NCI-H1436 treated with DMSO at 0.1 percent for 48 hours (cell line): ENCODE data around the gene MAP2.

Experiments
- DNase-seq: peaks from one replicate; lab custom pipeline; 2025; lab: John Stamatoyannopoulos, UW

The MAP2 gene

GRCh38 chr2:209533391-209533790 lies 109.5 kb downstream of the MAP2 start:
- no peak for DNase-seq

DNA sequence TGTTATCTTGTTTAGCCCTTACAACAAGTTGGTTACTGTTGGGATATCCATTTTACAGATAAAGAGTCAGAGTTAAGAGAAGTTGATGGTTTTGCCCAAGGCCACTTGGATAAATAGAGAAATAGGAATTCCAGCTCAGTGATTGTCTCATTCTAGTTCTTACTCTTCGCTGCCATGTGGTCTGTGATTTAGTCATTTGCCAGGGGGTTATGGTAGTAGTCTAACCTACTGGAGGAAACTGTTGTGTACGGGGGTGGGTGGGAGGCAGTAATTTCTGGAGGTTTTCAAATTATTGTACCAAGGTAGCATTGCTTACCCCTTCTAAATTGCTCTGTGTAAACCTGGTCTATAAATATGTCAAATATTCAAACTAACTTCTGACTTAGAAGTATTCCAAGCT lies 110.4 kb downstream of the MAP2 start:
- no peak for DNase-seq

- no peak for DNase-seq
These were observed 112.5 kb downstream of the MAP2 start for GRCh38 chr2:209536363-209536762.

GRCh38 chr2:209547726-209548125 lies 123.9 kb downstream of the MAP2 start:
- no peak for DNase-seq

- no peak for DNase-seq
These were observed 125.7 kb downstream of the MAP2 start for GRCh38 chr2:209549589-209549988.

DNA sequence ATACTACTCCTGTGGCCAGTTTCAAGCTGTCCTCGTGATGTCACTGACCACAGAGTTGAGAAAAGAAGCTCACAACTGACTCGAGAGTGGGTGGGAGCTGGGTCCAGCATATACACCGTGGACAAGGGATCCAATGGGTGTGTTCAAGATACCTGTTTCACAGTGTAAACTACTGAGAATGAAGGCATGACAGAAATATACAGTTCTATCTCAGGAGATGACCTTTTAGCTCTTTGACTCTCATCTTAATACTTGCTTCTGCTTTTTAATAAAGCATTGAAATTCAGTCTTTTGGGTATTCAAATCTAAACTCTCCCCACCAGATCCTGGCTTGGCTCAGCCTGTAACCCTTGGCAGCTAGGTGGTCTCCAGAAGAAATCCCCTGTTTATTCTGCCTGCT lies 130.1 kb downstream of the MAP2 start:
- no peak for DNase-seq

- DNase-seq = peak; percentile 41
These were observed 132.6 kb downstream of the MAP2 start for GRCh38 chr2:209556354-209556961.

- DNase-seq = no peak
These were observed 137.1 kb downstream of the MAP2 start for GRCh38 chr2:209560911-209561310.

- no peak for DNase-seq
These were observed 139.6 kb downstream of the MAP2 start for GRCh38 chr2:209563453-209563852.

DNA sequence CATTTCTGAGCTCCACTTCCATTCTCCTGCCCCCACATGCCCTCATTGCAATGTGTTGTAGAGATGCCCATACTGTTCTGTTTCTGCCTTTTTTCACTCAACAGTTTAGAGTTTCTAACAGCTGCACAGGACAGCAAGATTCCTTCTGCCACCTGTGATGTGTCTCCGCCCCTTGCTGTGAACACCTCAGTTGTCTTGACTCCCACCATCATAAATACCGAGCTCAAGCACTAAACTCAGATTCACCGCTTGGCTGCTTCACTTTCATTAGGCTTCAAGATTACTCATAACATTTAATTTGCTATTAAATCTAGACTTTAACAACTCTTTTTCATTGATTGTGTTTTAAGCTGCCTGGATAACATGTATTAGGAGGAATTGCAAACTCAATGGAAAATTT lies 141.0 kb downstream of the MAP2 start:
- no peak for DNase-seq

GRCh38 chr2:209565896-209566582 lies 142.2 kb downstream of the MAP2 start:
- no peak for DNase-seq

- DNase-seq = peak; percentile 82
These were observed 146.3 kb downstream of the MAP2 start for GRCh38 chr2:209570194-209570593.

GRCh38 chr2:209574515-209574914 lies 150.7 kb downstream of the MAP2 start:
- DNase-seq = no peak

GRCh38 chr2:209577376-209578357 lies 153.8 kb downstream of the MAP2 start:
- DNase-seq = peak; percentile 28

DNA sequence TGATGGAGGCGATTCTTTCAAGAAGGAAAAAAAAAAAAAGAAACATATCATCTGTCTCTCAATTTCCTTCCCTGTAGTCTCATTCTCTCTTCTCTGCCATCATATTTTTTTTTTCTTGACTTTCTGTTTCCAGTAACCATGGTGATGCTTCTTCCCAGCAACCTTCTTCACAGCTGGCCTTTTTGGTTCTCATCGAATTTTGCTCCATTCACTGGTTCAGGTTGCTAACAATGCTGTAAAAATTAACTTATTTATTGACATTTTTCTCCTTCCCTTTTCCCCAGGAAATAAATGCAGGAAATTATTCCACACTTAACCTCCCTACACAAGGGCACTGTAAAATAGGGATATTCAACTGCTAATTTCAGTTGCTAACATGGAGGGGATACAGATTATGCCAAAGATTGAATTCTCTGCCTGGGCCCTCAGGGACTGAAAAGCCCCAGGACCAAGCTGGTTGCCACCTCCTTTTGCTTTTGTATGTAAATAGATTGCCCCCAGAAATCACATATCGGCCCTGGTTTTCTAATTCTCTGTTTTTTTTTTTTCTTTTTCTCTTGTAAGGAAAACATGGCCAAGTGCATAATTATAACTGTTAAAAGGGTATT lies 154.7 kb downstream of the MAP2 start:
- DNase-seq = no peak

- no peak for DNase-seq
These were observed 155.4 kb downstream of the MAP2 start for GRCh38 chr2:209579230-209579749.

GRCh38 chr2:209581040-209581439 lies 157.2 kb downstream of the MAP2 start:
- DNase-seq = no peak

DNA sequence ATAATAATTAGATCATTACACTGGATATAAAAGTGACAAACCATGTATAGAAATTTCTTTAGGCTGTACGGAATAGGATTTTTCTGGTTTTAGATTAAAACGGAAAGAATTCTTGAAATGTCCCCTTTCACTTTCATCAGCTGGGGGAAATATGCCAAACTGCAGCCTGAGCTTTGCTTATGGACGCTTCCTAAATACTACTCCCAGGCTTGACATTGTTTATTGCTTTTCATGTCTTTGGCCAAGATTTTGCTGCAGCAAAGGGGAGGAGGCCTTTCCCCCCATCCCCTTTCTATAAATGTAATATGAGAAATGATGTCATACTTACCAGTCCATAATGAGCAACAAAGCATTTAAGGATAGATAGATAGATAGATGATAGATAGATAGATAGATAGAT lies 158.4 kb downstream of the MAP2 start:
- DNase-seq = no peak

GRCh38 chr2:209584472-209584871 lies 160.6 kb downstream of the MAP2 start:
- DNase-seq = no peak

GRCh38 chr2:209584915-209585314 lies 161.1 kb downstream of the MAP2 start:
- DNase-seq = no peak

GRCh38 chr2:209591021-209591420 lies 167.2 kb downstream of the MAP2 start:
- DNase-seq = no peak

DNA sequence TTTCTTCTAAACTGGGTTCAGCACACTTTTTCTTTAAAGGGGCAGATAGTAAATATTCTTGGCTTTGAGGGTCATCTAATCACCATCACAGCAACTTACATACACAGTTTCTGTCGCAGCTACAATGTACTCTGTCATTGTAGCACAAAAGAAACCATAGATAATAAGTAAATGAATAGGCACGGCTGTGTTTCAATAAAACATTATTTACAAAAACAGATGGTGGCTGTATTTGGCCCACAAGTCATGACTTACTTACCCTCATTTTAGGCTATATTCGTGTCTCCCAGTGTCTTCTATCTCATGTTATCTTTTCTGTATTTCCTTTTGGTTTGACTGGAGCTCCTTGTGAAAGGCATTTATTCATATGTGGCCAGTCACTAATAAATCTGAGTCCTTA lies 168.3 kb downstream of the MAP2 start:
- DNase-seq = no peak
